ENCODE data around the gene SRP9.
"Not testable (repeated sequence)": the region's sequence is repeated elsewhere in the genome, so short reads cannot be mapped to it uniquely, and the experiment has no call there.

SRP9 gene

DNA sequence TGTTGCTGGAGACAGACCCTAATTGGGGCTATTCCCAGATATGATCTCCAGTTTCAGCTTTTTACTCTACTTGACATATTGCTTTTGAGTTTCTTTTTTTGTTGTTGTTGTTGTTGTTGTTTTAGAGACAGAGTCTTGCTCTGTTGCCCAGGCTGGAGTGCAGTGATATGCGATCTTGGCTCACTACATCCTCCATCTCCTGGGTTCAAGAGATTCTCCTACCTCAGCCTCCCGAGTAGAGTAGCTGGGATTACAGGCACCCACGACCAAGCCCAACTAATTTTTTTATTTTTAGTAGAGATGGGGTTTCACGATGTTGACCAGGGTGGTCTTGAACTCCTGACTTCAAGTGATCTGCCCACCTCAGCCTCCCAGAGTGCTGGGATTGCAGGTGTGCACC is 1.3 kb upstream of the SRP9 start:
- no peak for DNase-seq (ENCODE audit: low read depth)

GRCh38 chr1:225777058-225777582 is 506 bp upstream of the SRP9 start:
- DNase-seq (ENCODE audit: low read depth): no peak

- no peak for DNase-seq (ENCODE audit: low read depth)
Measured at GRCh38 chr1:225778337-225778669, 677 bp downstream of the SRP9 start.

DNA sequence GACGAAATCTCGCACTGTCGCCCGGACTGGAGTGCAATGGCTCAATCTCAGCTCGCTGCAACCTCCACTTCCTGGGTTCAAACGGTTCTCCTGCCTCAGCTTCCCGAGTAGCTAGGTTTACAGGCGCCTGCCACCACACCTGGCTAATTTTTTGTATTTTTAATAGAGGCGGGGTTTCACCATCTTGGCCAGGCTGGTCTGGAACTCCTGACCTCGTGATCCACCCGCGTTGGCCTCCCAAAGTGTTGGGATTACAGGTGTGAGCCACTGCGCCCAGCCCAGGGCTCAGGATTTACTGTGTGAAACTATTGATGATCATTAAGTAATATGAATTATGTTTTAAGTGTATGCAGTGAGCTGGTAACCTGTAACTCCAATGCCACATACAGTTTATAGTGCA is 1.5 kb downstream of the SRP9 start:
- not testable (repeated sequence) for DNase-seq (ENCODE audit: low read depth)

- DNase-seq (ENCODE audit: low read depth): no peak
Measured at GRCh38 chr1:225780134-225780533, 2.5 kb downstream of the SRP9 start.

- no peak for DNase-seq (ENCODE audit: low read depth)
Measured at GRCh38 chr1:225780630-225781029, 3.0 kb downstream of the SRP9 start.

- not testable (repeated sequence) for DNase-seq (ENCODE audit: low read depth)
Measured at GRCh38 chr1:225789142-225789541, 11.5 kb downstream of the SRP9 start.

- DNase-seq (ENCODE audit: low read depth): no peak
Measured at GRCh38 chr1:225794954-225795353, 17.3 kb downstream of the SRP9 start.

GRCh38 chr1:225796097-225796496 is 18.5 kb downstream of the SRP9 start:
- DNase-seq (ENCODE audit: low read depth): not testable (repeated sequence)

- DNase-seq (ENCODE audit: low read depth): not testable (repeated sequence)
Measured at GRCh38 chr1:225801146-225801545, 23.5 kb downstream of the SRP9 start.

DNA sequence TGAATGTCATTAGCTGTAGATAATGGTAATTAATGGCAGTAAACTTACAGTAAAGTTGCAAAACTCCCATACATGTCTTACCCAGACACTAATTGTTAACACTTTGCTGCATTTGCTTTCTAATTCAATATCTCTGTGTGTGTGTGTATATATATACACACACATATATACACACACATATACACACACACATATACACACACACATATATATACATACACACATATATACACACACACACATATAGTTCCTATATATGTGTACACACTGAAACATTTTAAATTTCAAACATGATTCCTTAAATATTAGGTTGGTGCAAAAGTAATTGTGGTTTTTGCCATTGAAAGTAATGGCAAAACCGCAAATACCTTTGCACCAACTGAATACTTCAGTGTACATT is 28.6 kb downstream of the SRP9 start:
- no peak for DNase-seq (ENCODE audit: low read depth)

DNA sequence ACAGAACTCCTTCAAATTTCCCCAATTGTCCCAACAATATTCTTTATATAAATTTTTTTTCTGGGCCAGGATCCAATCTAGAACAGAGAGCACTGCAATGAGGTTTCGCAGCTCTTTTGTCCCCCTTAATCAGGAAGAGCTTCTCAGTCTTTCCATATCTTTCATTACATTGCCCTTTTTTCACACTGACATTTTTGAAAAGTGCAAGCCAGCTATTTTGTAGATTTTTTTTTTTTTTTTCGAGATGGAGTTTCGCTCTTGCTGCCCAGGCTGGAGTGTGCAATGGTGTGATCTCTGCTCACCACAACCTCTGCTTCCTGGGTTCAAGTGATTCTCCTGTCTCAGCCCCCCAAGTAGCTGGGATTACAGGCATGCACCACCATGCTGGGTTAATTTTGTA is 29.1 kb downstream of the SRP9 start:
- DNase-seq (ENCODE audit: low read depth): not testable (repeated sequence)

- DNase-seq (ENCODE audit: low read depth): no peak
Measured at GRCh38 chr1:225808136-225808535, 30.5 kb downstream of the SRP9 start.

DNA sequence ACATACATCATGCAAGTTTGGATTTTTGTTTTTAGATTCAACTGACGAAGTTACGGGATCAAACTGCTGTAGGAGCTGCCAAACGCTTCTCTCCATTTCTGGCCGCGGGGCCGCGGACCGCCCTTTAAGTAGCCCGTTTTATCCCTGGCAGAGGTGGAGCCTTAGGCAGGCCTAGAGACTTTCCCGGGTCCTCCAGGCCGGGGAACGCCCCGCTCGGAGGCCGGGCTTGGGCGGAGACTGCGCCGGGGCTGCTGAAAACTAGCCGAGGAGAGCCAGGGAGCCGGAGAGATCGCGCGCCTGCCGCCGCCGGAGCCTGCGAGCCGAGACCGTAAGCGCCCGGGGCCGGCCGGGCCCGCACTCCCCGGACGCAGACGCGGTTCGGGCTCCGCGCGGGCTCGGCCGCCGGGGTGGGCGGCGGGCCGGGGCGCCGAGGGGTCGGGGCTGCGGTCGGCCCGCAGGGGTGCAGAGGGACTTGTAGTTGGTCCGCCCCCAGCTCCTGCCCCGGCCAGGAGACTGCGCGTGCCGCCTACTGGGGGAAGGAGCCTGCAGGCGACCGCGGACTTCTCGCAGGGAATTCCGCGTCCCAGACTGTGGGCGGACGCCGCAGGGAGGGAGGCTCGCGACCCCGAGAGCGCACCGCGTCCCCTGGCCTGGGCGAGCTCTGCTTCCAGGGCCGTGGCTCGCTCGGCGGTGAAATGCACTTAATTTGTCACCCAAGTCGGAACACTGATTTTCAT is 32.4 kb downstream of the SRP9 start, which contains the start of gene EPHX1:
EPHX1 (plus strand) TSS at position 283 of the 737 bp plus-strand sequence. CDS start 18,606 bp downstream, outside the sequence.
- peak; percentile 46 for DNase-seq (ENCODE audit: low read depth)

DNA sequence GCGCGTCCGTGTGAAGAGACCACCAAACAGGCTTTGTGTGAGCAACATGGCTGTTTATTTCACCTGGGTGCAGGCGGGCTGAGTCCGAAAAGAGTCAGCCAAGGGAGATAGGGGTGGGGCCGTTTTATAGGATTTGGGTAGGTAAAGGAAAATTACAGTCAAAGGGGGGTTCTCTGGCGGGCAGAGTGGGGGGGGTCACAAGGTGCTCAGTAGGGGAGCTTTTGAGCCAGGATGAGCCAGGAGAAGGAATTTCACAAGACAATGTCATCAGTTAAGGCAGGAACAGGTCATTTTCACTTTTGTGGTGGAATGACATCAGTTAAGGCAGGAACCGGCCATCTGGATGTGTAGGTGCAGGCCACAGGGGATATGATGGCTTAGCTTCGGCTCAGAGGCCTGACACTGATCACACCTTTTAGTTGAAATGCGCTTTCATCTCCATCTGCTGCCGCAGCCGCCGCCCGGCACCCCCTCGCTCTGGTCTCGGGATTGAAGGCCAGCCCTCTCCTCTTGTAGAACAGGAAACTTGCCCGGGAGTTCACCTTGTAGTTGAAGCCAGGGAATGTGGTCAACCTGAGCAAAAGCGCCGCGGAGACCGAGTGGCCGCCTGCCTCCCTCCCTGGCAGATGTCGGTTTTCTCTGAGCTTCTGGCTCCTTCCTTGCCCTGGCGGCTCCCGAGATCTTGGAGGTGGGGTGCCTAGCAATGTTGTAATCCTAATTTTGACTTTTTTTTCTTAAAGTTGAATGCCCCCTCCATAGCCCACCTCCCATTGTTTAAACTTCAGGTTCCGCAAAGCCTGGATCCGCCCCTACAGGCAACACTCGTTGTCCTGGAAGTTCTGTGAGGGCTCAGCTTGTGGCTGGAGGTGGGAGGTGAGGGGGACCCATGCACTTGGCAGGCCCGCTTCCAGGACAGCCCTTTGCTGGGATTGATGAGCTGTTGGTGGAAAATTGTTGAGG is 33.2 kb downstream of the SRP9 start:
- DNase-seq (ENCODE audit: low read depth): not testable (repeated sequence)

DNA sequence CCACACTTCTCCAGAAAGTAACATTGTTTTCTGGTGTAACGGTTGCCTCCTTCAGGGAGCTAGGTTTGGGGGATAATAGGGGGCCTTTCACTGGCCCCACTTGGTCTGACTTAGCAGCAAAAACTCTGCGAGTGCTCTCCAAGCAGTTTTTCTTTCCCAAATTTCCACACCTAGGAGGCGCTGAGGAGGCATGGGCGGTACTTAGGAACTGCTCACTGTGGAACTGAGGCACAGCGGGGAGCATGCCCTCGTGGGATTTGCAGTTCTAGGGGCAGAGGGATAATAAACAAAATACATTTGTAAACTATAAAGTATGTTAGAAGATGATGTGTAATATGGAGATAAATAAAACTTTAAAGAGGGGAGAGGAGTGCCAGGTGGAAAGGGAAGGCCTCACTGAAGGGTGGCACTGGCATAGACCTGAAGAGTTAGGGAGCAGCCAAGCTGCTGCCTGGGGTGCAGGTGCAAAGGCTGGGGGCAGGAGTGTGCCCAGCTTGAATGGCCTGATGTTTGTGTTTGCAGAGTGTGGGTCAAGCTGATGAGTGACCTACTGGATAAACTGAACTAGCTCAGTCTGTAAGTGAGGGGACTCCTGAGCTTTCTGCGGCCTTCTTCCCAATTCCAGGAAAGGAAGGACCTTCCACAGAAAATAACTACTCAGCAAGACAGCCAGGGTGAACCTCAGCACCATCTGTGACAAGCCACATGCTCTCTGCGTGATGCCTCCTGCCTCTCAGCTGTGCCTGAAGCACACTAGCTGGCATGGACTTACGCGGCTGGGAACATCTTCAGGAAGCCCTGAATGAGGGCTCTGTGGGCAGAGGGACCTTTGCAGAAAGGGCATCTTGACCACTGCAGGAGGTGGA is 34.2 kb downstream of the SRP9 start:
- DNase-seq (ENCODE audit: low read depth): no peak

GRCh38 chr1:225812488-225813213 is 35.0 kb downstream of the SRP9 start:
- no peak for DNase-seq (ENCODE audit: low read depth)

DNA sequence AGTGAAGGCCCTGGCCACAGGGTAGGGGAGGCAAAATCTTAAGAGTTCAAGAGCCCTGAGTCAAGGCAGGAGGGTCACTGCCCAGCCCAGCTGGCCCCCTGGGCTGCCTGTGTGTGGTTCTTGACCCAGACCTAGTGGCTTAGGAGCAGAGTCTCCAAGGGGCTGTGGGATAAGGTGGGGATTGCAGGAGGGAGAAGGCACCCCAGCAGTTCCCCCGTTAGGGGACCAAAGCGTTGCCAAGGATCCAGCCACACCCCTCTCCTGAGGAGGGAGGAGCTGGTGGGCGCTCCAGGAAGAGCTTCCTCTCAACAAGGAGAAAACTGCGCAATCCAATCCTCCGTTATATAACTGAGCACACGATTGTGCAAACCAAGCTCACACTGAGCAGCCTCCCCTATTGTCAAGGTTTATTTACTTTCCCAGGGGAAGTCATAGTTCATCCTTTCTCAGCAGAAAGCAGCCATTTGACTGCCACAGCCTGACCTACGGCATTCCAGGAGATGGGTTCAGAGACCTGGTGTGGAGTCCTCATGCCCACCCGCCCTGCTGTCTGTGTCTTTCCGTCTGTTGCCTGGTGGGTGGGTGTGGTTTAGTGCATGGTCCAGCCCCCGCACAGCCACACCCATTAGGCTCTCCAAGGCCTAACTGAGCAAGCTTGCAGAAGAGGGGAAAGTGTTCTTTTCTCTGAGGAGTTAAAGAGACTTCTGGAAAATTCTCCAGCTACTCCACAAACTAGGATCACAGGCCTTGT is 35.8 kb downstream of the SRP9 start:
- peak; percentile 65 for DNase-seq (ENCODE audit: low read depth)

GRCh38 chr1:225814381-225814780 is 36.8 kb downstream of the SRP9 start:
- no peak for DNase-seq (ENCODE audit: low read depth)

DNA sequence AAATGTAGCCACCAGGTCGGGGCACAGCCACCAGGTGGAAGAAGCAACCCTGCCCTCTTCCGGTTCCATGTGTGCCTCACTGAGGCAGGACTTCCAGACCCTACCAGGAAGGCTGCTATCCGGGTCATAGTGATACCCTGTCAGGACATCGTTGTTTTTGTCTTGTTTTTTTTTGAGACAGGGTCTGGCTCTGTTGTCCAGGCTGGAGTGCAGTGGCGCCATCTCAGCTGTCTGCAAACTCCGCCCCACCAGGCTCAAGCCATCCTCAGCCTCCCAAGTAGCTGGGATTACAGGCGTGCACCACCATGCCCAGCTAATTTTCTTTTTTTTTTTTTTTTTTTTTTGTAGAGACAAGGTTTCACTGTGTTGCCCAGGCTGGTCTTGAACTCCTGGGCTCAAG is 37.5 kb downstream of the SRP9 start:
- not testable (repeated sequence) for DNase-seq (ENCODE audit: low read depth)
